GM06990 (cell line): ENCODE data around the gene MAPKBP1.

Experiments
- DNase-seq: peaks from one replicate; pipeline ENCODE4 v3.0.0-alpha.2; 2011; ENCODE audit not compliant: insufficient read length; ENCODE audit errors: extremely low read depth
- H3K27me3 ChIP-seq: replicated peaks from 2 replicates; pipeline ENCODE4 v1.6.0; 2011; ENCODE audit warnings: low read length; ENCODE audit not compliant: control insufficient read depth, insufficient read depth
- H3K36me3 ChIP-seq: 2 replicates; pipeline ENCODE4 v1.5.1; 2011; ENCODE audit warnings: low read length; ENCODE audit not compliant: control insufficient read depth, insufficient read depth
- H3K4me3 ChIP-seq: replicated peaks from 2 replicates; pipeline ENCODE4 v1.5.1; 2011; ENCODE audit warnings: low read depth, mild to moderate bottlenecking, control low read depth, low read length
- CTCF ChIP-seq: IDR thresholded peaks from 2 replicates; pipeline ENCODE4 v1.5.1; 2011; ENCODE audit warnings: low read length, control low read depth, mild to moderate bottlenecking, inconsistent platforms; ENCODE audit not compliant: insufficient read depth, poor library complexity, severe bottlenecking

The MAPKBP1 gene

DNA sequence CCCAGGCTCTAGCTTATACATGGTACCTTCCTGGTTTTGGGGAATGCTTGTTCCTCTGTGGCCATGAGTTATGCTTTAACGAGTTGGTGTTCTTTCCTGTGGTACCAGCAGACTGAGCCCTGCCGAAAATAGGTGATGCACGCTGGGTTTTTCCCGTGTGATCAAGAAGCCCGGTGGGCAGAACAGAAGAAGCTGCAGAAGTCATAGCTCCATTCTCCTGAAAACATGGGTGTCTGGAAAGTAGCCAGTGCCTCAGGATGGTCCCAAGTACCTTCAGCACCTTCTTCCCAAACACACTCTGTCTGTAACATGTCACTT lies 25.2 kb downstream of the MAPKBP1 start:
- TF ChIP-seq CTCF = no peak
- DNase-seq = no peak
- H3K4me3 ChIP-seq = no peak overlapping the region
- H3K36me3 ChIP-seq = peaks cover 4% of the 10 kb centered on the region
- H3K27me3 ChIP-seq = no peaks in the 10 kb centered on the region

DNA sequence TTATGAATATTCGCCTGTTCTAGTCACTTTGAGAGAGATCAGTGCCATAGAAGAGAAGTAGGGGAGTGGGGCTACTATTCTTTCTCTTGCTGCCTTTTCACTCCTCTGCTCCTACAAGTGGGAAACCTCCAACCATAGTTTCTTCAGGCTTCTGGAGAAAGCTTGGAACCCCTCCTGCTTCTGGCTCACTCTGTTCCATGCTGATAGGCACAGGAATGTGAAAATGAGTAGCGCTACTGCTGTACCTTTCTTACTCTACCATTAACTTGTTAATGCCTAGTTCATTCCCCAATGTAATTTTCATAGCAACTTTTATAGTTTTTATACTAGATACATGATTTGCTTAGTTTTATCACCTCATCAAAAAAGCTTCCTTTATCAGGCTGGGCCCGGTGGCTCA lies 26.9 kb downstream of the MAPKBP1 start:
- no peak for TF ChIP-seq CTCF
- no peak for DNase-seq

GRCh38 chr15:41801850-41802455 lies 27.7 kb downstream of the MAPKBP1 start:
- H3K4me3 ChIP-seq = no peak overlapping the region
- peaks cover 4% of the 10 kb centered on the region for H3K36me3 ChIP-seq
- no peaks in the 10 kb centered on the region for H3K27me3 ChIP-seq
- DNase-seq = no peak
- TF ChIP-seq CTCF = no peak

More for the DNA sequence above, 26.9 kb downstream of the MAPKBP1 start:
- peaks cover 4% of the 10 kb centered on the region for H3K36me3 ChIP-seq
- H3K4me3 ChIP-seq = no peak overlapping the region
- no peaks in the 10 kb centered on the region for H3K27me3 ChIP-seq

DNA sequence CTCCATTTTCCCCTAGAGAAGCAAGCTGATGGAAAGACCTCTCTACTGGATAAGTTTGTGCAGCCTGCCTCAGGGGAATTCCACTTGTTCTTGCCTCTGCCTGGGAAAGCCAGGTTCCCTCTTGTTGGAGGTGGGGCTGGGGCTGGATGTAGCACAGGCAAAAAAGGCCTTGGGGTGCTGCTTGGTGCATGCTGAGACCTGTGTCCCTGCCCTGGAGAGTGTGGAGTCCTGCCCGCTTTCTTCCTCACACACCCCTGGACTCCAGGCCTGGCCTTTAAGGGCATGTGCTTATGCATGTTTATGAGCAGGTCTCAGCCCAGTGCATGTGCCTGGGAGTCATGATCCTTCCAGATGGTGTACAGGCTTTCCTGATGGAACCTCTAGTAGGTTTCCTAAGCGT lies 30.1 kb downstream of the MAPKBP1 start:
- TF ChIP-seq CTCF = no peak
- Histone ChIP-seq H3K4me3 (no peak overlapping the region), H3K36me3 (peaks cover 4% of the 10 kb centered on the region), H3K27me3 (no peaks in the 10 kb centered on the region)
- no peak for DNase-seq

- no peak for TF ChIP-seq CTCF
- H3K4me3 ChIP-seq = no peak overlapping the region
- no peaks in the 10 kb centered on the region for H3K27me3 ChIP-seq
- H3K36me3 ChIP-seq = peaks cover 4% of the 10 kb centered on the region
- DNase-seq = no peak
These were observed 30.8 kb downstream of the MAPKBP1 start for GRCh38 chr15:41804916-41805666.
